GM21360 (cell line): ENCODE results near the gene LINC00237.

Experiments used
- ATAC-seq: cut with Tn5 transposase; IDR thresholded peaks from one replicate; pipeline ENCODE4 v1.9.1; 2021; ENCODE audit warnings: mild to moderate bottlenecking, moderate library complexity; ENCODE audit not compliant: unreplicated experiment

LINC00237 gene

DNA sequence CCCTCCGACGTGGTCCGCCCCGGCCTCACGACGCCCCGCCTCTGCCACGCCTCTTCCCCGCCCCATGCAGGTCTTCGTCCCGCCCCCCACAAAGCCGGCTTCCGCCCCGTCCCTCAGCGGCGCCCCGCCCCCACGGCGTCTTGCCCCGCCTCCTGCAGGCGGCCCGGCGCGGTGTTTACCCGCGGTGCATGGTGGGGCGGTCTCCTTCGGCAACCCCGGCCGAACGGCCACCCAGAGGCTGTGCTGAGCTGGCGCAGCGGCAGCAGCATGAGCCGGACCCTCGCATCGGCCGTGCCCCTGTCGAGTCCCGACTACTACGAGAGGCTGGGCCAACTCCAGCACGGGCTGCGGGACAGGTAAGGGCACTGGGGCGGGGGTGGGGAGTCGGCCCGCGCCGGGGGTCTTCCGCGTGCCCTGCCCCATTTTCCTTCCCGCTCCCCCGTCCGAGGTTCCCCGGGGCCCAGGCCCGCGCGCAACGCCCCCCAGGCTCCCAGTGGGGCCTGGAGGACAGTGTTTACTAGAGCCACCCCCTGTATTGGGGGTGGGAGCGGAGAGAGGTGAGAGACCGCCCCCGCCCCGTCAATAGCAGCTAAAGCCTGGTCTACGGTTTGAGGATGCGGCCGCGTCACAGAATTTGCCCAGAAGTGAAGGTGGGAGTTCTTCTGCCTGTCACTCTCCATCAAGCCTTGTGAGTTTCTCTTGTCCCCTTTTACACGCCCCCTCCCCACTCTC, 19.9 kb upstream of the LINC00237 start, which contains the start of gene KIZ:
TSS of gene KIZ (plus strand) at position 234 of the 732 bp plus-strand sequence. CDS start at position 268, 34 bp downstream.
- peak; percentile 97 for ATAC-seq

DNA sequence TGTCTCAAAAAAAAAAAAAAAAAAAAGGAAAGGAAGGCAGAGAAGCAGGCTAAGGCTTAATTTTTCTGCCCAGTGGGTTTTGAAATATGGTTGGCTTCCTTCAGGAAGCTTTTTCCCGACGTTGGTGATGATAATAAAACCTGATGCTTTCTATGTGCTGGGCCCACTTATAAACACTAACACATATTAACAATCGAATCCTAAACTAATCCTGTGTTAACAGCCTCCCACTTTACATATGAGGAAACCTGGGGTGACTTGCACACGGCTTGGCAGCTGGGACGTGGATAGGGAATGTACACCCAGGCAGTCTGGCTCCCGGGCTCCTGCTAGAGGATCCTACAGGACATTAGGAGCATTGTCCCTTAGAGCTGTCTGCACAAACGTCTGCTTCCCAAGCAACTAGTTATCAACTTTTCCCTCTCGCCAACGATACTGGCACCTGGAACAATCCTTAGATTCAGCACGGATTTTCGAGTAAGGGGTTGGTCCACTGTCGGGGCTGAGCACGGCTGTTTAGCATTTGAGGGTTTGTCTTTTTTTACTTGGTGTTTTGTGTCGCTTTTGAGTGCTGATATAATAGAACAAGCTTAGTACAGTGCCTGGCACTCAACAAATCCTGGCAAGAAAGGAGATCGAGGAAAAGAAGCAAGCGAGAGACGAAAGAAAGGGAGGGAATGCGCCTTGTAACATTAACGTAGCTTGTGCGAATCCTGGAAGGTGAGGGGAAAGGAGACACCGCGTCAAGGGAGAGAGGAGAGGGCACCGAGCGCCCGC, 19.1 kb upstream of the LINC00237 start:
- ATAC-seq = peak; percentile 10

DNA sequence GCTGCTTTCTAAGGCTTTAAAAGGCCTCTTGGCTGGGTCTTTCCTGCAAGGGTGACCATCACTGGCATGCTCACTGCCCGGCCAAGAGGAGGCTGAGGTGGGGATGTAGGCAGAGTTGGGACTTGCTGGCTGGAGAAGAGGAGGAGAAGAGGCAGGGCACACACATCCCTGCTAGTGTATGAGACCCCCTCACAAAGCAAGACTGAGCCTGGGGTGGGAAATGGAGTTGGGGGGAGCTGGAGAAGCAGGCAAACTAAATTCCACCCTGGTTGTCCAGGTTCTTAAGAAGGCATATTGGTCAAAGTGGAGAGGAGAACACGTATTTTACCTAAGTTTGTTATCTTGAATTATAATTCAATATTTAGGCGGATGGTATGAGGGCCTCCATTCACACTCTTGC, 18.0 kb upstream of the LINC00237 start:
- ATAC-seq = no peak

DNA sequence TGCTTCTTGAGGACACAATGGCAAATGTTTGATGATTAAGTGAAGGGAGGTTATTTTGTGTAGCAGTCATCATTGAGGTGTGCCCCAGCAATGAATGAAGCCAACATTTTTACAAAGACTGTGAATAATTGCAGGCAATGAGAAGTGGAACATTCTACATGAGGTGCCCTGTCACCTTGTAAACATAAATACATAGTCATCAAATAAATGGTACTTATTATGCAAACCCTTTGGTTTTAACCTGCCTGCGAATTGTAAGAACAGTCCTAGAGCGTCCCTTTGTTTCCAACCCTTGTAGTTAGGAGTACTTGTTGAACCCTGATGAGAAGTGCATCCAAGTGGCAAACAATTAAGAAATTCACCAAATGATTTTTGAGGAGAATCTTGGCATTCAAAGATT, 12.6 kb upstream of the LINC00237 start:
- ATAC-seq = no peak

DNA sequence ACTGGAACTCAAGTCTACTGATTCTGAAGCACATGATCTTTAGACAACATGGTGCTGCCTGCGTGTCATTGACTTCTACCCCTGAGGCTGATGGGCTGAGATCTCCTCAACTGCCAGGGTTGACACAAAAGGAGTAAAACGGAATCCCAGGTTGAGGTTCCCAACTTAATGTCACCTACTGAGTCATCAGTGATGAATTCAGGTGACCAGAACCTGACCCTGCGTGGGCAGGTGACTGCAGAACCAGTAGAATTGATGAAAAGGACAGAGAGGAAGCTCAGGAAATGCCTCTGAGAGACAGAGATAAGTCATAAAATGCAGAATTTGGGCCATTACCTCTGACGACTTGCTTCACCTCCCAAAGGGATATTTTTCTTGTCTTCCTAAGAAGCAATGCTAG, 12.0 kb upstream of the LINC00237 start:
- no peak for ATAC-seq

DNA sequence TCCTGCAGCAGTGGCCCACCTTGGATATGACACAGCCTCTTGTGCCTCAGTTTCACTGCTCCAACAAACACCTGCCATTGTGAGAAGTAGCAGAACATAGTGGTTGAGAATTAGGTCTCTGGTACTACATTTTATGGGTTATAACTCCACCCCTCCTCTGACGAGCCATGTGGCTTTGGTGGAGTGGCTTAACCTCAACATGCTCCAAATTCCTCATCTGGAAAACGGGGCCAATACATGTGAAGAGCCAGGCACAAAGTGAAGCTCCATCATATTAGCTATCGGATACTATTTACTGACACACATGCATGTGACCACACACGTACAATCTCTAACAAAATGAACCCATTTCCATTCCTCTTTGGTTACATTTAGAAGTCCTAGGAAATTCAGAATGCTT, 11.4 kb upstream of the LINC00237 start:
- ATAC-seq = no peak

DNA sequence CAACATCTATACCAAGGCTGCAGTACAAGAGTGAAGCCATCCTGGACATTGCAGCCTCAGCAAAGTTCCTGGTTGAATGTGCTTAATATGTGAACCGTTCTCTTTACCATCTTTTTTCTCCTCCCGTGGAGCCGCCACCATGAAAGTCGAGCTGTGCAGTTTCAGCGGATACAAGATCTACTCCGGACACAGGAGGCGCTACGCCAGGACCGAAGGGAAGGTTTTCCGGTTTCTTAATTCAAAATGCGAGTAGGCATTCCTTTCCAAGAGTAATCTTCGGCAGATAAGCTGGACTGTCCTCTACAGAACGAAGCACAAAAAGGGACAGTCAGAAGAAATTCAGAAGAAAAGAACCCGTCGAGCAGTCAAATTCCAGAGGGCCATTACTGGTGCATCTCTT, 8.4 kb upstream of the LINC00237 start:
- no peak for ATAC-seq

DNA sequence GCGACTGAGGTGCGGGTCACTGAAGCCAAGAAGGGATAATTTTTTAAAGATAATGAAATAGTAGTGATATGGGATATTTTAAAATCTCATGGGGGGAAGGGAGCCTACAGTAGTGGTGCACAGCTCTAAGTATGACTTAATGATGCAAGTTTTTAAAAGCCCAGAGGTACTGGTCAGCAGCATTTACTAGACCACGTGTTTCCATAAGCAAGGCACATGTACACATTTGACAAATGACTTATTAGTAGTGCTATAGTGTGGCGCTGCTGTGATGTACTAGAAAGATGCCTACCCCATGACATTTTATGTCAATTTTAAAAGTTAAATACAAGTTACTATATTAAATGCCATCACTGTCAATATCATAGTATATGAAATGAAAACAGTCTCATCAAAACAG, 7.5 kb upstream of the LINC00237 start:
- ATAC-seq = no peak

DNA sequence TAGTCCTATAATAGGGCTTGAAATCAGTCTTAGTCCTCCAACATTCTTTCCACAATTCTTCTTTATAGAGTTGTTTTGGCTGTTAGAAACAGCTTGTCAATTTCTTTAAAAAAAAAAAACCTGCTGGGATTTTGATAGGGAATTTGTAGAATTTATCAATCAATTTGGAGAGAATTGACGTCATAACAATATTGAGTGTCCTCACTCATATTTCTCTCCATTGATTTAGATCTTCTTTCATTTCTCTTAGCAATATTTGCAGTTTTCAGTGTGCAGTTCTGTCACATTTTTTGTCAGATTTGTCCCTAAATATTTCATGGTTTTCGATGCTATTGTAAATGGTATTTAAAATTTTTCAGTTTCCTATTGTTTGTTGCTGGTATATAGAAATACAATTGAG, 5.3 kb upstream of the LINC00237 start:
- no peak for ATAC-seq

DNA sequence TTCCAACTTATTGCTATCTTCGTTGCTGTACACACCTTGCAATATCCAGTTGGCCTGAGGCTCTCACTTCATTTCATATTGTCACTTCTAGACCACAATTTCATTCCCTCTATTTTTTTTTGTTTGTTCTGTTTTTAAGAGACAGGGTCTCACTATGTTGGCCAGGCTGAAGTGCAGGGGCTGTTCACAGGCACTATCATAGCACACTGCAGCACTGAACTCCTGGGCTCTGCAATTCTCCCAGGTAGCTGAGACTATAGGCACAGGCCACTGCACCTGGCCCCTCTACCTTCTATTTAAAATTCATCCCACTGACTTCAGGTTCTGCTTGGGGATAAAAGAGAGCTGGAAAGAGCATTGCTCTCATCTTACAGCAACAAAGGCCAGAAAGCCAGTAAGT, 4.7 kb upstream of the LINC00237 start:
- no peak for ATAC-seq

DNA sequence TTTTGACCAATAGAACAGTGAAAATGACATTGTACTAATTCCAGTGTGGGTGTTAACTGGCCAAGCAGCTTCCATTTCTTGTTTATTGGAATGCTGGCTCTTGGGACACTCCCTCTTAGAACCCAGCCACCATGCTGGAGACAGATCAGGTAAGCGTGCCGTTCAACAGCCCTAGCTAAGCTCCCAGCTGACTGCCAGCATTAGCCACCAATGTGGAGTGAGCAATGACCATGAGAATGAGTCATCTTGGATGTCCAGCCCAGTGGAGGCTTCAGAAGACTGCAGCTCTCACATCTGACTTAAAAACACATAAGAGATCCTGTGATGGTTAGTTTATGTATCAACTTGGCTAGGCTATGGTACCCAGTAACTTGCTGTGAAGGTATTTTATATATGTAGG, 3.0 kb upstream of the LINC00237 start:
- ATAC-seq = no peak

DNA sequence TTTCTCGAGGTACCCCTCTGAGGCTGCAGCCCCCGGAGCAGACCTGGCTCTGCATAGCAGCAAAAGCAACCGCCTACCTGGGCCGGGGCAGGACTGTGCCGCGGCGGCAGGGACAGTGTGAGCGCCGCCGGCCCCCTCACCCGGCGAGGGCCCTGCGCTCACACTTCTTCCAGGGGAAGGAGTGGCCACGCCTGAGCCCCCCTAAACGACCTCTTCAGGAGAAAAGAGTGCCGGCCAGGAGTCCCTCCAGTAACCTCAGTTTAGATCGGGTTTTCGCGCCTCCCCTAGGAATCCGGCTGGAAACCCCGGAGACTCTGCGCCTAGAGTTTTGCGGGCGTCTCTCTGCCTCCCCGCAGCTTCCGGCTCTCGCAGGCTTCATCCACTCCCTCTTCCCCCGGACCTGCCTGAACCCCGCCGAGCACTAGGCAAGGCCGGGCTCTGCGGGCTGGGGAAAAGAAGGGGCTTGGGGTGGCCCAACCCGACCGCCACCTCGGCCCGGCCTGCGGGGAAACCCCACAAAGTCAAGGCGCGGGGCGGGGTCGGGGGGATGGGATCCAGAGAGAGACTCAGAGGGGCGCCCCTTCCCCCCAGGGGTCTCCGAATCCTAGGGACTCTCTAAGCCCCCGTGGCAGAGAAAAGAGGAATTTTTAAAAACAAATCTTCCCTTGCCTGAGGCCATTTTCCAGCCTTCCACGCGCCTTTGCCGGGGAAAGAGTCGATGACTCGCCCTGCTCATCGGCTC, 558 bp downstream of the LINC00237 start:
- ATAC-seq = no peak

DNA sequence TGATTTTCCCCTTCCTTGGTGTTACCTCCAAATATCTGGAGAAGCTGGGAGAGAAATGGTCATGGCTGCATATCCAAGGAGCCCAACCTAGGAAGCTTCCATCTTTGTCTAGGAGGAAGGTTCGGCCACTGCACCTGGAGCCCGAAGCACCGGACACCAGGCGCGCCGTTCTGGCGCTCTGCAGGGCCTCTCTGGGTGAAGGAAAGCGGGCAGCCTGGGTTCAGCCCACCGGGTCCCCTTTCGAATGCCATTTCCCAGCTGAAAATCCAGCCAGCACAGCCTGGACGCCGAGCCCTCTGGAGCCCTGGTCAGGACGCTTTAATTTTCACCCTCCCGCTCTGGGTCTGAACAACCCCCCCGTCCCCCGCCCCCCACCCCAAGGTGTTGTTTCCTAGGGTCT, 1.2 kb downstream of the LINC00237 start:
- no peak for ATAC-seq

DNA sequence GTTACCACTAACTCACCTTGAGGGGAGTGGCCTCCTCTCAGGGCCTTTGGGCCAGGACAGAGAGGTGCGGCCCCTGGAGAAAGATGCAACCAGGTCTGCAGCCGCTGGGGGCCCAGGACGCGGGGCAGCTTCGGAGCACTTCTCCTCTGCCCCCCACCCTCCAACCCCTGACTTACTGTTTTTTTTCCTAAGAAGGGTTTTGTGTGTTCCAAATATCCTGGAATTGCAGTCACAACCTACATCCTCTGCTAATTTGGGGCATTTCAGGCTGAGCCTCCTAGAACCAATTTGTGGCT, 1.7 kb downstream of the LINC00237 start:
- no peak for ATAC-seq

DNA sequence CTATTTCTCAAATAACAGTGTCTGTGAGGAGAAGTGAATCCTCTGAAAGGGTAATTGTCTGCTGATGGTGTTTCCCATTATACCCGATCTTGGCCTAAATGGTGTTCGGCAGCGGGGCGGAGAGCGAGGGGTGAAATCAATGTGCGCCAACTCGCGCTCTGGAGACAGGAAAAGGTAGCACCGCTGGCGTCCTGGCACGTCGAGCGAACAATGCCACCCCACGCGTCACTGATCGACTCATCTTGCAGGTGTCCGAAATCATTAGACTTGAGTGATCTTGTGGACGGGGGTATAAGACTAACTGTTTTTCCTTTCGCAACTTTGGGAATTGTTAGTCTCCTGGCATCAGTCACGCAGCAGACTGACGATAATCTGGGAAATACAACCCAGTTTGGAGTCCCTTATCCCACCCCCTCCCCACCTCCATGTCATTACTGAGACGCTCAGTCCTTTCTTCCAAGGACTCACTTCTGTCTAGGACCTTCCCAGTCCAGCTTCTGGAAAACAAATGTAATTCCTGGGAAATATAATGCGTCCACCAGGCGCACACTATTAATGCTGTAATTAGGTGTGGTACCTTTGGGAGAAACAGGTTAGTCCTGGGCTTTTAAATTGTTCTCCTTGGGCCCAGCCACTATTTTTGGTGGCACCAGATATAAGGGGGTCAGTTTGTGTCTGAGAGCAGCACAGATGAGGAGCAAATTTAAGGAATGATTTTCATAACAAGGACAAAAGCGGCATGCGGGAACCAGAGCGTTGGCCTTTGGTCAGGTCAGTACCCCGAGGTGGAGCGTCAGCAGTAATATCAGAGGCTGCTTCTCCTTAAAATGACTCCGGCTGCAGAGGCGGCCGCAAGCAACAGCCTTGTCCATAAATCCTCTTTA, 2.3 kb downstream of the LINC00237 start:
- no peak for ATAC-seq

DNA sequence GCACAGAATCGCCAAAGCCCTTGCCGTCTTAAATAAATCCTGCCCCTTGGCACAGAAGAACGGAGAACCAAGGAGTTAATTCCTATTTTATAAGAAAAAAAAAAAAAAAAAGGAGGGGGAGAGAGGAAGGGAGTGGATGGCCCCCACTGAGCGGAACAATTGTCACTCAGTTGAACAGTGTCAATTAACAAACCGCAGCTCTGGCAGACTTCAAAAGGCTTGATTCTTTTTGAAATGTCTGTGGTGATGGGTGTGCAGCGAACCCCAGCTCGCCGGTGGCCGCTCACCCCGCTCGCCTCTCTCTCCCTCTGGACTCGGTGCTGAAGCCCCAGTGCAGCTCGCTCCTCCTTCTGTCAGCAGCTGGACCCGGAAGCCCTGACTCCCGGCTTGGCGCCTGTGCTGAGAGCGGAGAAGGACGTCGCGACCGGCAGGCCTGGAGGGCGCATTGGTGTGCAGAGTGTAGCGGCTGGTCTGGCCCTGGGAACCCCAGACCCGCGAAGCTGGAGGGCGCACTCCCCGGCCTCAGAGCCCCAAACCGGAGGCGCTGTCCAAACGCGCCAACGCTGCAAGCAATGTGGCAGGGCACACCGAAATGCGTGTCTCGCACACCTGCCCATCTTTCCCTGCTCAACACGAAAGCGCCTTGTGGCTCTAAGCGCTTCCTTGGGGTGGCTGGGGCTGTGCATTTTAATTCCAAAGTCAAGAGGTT, 3.4 kb downstream of the LINC00237 start:
- peak; percentile 38 for ATAC-seq

DNA sequence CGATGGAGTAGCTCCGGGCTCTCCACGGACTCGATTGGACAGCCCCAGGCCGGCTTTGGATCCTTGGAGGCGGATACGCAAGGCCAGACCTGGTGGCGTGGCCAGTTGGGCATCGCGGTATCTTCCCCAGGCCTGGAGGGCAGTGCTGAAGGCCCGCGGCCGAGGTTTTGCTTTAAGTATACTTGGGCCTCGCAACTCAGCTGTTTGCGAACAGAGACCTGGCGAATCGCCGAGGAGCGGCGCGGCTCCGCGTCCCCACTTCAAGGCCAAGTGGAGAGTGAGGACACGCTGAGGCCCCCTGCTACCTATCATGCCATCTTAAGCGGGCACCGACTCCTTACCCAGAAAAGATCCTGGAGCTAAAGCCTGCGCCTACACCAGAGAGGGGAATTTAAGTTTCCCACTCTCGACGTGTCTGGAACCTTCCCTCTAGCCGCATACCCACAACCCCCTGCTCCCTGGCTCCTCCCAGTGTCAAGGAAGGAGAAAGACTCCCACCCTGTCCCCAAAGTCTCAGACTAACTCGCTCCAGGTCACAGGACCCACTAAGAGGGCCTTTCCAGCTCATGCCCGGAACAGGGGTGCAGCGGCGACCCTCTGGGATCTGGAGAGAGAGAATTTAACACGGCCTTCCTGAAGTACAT, 4.1 kb downstream of the LINC00237 start:
- no peak for ATAC-seq

DNA sequence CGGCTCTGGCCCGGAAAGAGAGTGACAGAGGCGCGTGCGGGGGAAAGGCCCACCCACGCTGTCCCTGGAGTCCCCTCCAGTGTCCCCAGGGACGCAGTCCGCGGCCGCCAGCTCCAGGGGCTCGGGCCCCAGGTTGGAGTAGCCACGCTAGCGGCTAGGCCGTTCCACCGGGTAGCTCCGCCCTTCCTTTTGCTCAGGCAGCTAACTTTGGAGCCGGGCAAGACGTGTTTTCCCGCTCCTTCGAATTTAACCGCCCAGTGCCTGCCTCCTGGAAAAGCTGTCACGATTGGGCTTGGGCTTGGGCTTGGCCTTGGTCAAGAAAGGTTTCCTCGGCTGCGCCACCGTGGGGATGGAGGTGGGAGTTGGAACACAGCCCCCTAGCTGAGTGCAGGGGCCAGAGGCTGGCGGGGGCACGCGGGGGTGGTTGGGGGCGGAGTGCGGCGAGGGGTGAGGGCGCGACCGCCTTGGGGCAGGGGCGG, 4.7 kb downstream of the LINC00237 start:
- ATAC-seq = no peak

DNA sequence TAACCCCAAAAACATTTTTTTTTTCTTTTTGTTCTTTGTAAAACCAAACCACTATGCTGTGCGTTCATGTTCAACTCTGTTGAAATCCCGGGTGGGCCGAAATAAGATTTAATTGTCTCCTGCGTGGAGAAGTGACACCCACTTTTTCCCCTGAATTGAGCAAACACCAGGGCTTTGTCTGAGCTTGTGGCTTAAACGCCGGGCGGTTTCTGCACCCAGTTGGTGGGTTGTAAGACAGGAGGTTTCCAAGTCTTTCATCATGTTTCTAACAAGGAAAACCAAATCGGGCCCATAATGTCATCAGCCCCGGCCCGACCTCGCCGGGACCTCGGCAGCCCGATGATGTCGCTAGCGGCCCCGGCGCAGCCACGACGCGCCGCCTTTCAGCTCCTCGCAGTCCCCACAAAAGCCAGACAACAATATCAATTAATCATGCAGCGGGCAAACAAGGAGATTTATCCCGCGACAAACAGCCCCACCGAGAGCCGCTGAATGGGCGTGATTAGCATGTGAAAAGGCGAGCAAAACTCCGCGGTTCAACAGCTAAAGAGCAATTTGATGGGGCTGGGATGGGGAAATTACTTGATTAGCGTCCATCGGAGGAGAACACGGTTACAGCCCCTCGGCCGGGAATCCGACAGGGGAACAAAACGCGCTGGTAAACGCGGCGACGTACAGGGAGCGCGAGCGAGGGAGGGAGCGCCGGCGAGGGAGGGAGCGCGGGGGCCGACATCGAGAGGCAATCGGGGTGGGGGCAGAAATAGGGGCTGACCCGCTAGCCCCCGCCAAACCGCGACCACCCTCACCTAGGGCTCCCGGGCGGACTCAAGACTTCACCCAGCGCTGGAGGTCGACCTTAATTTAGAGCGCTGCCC, 5.3 kb downstream of the LINC00237 start:
- no peak for ATAC-seq
